ENCODE results near the gene SMTN.
"Not testable (repeated sequence)": the region's sequence is repeated elsewhere in the genome, so short reads cannot be mapped to it uniquely, and the experiment has no call there.

The SMTN gene

DNA sequence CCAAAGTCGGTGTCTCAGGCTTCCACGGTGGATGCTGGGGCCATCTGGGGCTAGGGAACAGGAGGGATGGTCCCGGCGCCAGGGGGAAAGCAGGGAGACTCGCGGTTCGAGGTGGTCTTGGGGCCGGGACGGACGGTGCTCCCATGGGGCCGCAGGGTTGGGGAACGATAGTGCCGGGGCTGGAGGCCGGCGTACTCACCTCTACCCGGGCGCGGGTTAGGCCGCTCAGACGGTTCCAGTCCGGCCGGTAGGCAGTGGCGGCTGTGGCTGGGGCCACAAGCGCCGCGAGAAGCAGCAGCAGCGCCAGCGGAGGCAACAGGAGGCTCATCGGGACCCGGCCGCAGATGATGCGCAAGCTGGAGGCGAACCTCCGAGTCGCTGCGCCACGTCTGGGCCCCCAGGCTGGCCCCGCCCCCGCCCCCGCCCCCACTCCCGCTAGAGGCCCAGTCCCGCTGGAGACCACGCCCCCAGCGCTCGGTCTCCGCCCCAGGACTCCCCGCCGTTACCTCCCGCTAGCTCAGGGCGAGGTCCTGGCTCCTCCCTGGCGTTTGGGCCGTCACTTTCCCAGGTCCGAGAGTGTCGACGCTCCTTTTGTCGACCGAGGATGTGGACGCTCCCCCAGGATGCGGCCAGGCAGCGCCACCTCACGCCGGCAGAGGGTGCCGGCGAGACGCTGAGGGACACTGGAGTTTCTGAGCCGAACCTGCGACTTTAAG is 26.2 kb downstream of the SMTN start, which contains the start of gene SELENOM:
Gene SELENOM (minus strand): TSS at position 391 of the 716 bp plus-strand sequence. CDS start 63 bp downstream, at position 328.
- TF ChIP-seq CTCF (conservative IDR thresholded peaks at IDR 0.05; ENCODE audit: control insufficient read depth, insufficient read depth, low read depth, low read length), result peak; percentile 86
- peak within 1 kb of the TSS; percentile 78 for H3K4me3 ChIP-seq (ENCODE audit: control insufficient read depth, low read depth, low read length)
- DNase-seq (ENCODE audit: low read depth), result peak; percentile 98

- no peak for DNase-seq (ENCODE audit: low read depth)
- TF ChIP-seq CTCF (conservative IDR thresholded peaks at IDR 0.05; ENCODE audit: control insufficient read depth, insufficient read depth, low read depth, low read length), result no peak
- H3K4me3 ChIP-seq (ENCODE audit: control insufficient read depth, low read depth, low read length), result peak overlapping the region; percentile 30
Observed at GRCh38 chr22:31107894-31108218, 26.7 kb downstream of the SMTN start.

GRCh38 chr22:31112547-31113091 is 31.5 kb downstream of the SMTN start:
- not testable (repeated sequence) for DNase-seq (ENCODE audit: low read depth); H3K4me3 ChIP-seq (ENCODE audit: control insufficient read depth, low read depth, low read length)

DNA sequence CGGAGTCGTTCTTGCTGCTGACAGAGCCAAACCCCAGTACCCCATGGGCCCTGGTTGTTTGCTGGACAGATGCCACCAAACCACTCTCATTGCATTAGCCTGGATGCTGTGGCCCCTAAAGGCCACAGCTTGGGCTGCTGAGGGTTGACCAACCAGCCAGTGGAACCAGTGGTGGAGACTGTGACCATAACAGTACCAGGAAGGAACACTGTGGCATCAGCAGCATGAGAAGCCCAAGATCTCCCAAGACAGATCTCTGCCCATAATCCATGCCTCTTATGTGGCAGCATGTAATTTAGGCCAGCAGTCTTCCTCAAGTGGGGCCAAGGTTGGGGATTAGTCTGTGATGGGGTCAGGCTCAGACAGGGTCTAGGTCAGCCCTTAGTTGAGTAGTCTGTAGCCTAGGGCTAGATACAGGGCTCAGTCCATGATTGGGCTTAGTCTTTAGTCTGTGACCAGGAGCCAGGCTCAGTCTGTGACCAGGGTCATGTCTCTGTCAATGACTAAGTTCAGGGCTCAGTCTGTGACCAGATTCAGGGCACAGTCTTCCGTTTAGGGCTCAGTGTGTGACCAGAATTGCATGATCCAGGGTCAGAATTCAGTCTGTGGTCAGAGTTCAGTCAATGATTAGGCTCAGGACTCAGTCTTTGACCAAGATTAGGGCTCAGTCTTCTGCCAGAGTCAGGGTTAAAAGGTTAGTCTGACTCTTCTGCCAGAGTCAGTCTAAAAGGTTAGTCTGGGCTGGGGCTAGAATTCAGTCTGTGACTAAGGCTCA is 37.1 kb downstream of the SMTN start:
- no peak for TF ChIP-seq CTCF (conservative IDR thresholded peaks at IDR 0.05; ENCODE audit: control insufficient read depth, insufficient read depth, low read depth, low read length)
- DNase-seq (ENCODE audit: low read depth), result no peak
- no peak overlapping the region for H3K4me3 ChIP-seq (ENCODE audit: control insufficient read depth, low read depth, low read length)

GRCh38 chr22:31119026-31119717 is 38.1 kb downstream of the SMTN start:
- TF ChIP-seq CTCF (conservative IDR thresholded peaks at IDR 0.05; ENCODE audit: control insufficient read depth, insufficient read depth, low read depth, low read length), result no peak
- no peak overlapping the region for H3K4me3 ChIP-seq (ENCODE audit: control insufficient read depth, low read depth, low read length)
- DNase-seq (ENCODE audit: low read depth), result no peak

- no peak overlapping the region for H3K4me3 ChIP-seq (ENCODE audit: control insufficient read depth, low read depth, low read length)
- no peak for TF ChIP-seq CTCF (conservative IDR thresholded peaks at IDR 0.05; ENCODE audit: control insufficient read depth, insufficient read depth, low read depth, low read length)
- DNase-seq (ENCODE audit: low read depth), result no peak
Observed at GRCh38 chr22:31120230-31120629, 39.1 kb downstream of the SMTN start.

All from fibroblast of mammary gland (primary cell).